ENCODE measurements around the gene JARID2. TPM values are rescaled to one million over a fixed set of nuclear protein-coding genes. Genes with fewer than 3 reads are reported as not detected.

Gene JARID2
- polyA plus RNA-seq, 1 donor (not counting 4 experiments of a cell fraction or from before 2014, with no cell fraction given): 11.0 TPM

DNA sequence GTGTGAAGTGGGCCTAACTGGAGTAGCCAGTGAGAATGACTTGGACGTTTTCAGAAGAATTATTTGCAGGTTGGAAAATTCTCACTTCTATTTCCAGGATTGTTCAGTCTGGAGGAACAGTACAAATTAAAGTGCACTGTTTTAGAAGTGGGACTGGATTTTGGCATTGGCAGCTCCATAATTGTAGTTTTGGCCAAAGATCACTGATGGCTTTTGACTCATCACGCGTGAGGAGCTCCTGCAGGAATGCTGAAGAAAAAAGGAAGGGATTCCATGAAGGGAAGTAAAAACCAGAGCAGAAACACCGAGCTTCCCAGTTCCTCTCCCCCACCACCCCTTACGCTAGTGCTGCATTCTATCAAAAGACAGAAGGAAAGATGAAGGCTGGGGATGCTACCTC, 103.5 kb downstream of the JARID2 start:
- Histone ChIP-seq H3K4me3 (ENCODE audit: control insufficient read depth in 2 of 3, extremely low read depth in 1 of 3, insufficient read depth in 2 of 3, low read depth in 1 of 3, low read length in 3 of 3) (no peak overlapping the region), H3K27ac (ENCODE audit: control insufficient read depth, insufficient read depth, low read length) (no peak overlapping the region), H3K9ac (ENCODE audit: control insufficient read depth, extremely low read depth, insufficient read depth, low read length) (no peak overlapping the region), H3K36me3 (ENCODE audit: control insufficient read depth in 2 of 2, extremely low read depth in 1 of 2, insufficient read depth in 2 of 2, low read length in 2 of 2) (peaks cover 0 to 3% of the 10 kb centered on the region in 2 experiments), H3K9me1 (ENCODE audit: control insufficient read depth, extremely low read depth, insufficient read depth, low read length) (peaks cover 11% of the 10 kb centered on the region), H3K4me1 (ENCODE audit: control insufficient read depth, extremely low read depth, insufficient read depth, low read length) (peaks cover 24% of the 10 kb centered on the region), H3K79me2 (ENCODE audit: control insufficient read depth, insufficient read depth, low read length) (peaks cover 93% of the 10 kb centered on the region), H3K4me2 (ENCODE audit: control insufficient read depth, extremely low read depth, insufficient read depth, low read depth, low read length) (no peak overlapping the region), H4K20me1 (ENCODE audit: control insufficient read depth, extremely low read depth, insufficient read depth, low read length) (peaks cover 20% of the 10 kb centered on the region), H3K27me3 (ENCODE audit: control insufficient read depth, extremely low read depth, insufficient read depth, low read length) (no peaks in the 10 kb centered on the region), H2AFZ (ENCODE audit: control insufficient read depth, low read length) (no peak overlapping the region), H3K9me3 (ENCODE audit: control insufficient read depth, low read depth, low read length) (no peaks in the 10 kb centered on the region)
- no peak for TF ChIP-seq EZH2 (IDR thresholded peaks at IDR 0.05; ENCODE audit: low read length)
- TF ChIP-seq, protein P1, sequence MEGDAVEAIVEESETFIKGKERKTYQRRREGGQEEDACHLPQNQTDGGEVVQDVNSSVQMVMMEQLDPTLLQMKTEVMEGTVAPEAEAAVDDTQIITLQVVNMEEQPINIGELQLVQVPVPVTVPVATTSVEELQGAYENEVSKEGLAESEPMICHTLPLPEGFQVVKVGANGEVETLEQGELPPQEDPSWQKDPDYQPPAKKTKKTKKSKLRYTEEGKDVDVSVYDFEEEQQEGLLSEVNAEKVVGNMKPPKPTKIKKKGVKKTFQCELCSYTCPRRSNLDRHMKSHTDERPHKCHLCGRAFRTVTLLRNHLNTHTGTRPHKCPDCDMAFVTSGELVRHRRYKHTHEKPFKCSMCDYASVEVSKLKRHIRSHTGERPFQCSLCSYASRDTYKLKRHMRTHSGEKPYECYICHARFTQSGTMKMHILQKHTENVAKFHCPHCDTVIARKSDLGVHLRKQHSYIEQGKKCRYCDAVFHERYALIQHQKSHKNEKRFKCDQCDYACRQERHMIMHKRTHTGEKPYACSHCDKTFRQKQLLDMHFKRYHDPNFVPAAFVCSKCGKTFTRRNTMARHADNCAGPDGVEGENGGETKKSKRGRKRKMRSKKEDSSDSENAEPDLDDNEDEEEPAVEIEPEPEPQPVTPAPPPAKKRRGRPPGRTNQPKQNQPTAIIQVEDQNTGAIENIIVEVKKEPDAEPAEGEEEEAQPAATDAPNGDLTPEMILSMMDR (optimal IDR thresholded peaks at IDR 0.05 in 1 of 3, IDR thresholded peaks at IDR 0.05 in 1 of 3, conservative IDR thresholded peaks at IDR 0.05 in 1 of 3; ENCODE audit: extremely low read depth in 1 of 3, insufficient read depth in 2 of 3, low read length in 3 of 3): no peak
- FAIRE-seq: no peak
- dilution Hi-C loops (cut with MboI; ENCODE audit: extremely low pct_ligation_motif_present, low sequenced_read_pairs): no loop called here
- DNase-seq (ENCODE audit: low read depth, low spot score): no peak

- Histone ChIP-seq H3K4me1 (ENCODE audit: control insufficient read depth, extremely low read depth, insufficient read depth, low read length) (peaks cover 24% of the 10 kb centered on the region), H3K27me3 (ENCODE audit: control insufficient read depth, extremely low read depth, insufficient read depth, low read length) (no peaks in the 10 kb centered on the region), H3K4me2 (ENCODE audit: control insufficient read depth, extremely low read depth, insufficient read depth, low read depth, low read length) (no peak overlapping the region), H3K9me3 (ENCODE audit: control insufficient read depth, low read depth, low read length) (no peaks in the 10 kb centered on the region), H2AFZ (ENCODE audit: control insufficient read depth, low read length) (no peak overlapping the region), H3K4me3 (ENCODE audit: control insufficient read depth in 2 of 3, extremely low read depth in 1 of 3, insufficient read depth in 2 of 3, low read depth in 1 of 3, low read length in 3 of 3) (no peak overlapping the region), H3K79me2 (ENCODE audit: control insufficient read depth, insufficient read depth, low read length) (peaks cover 91% of the 10 kb centered on the region), H3K27ac (ENCODE audit: control insufficient read depth, insufficient read depth, low read length) (peak overlapping the region; percentile 13), H3K9ac (ENCODE audit: control insufficient read depth, extremely low read depth, insufficient read depth, low read length) (no peak overlapping the region), H4K20me1 (ENCODE audit: control insufficient read depth, extremely low read depth, insufficient read depth, low read length) (peaks cover 20% of the 10 kb centered on the region), H3K36me3 (ENCODE audit: control insufficient read depth in 2 of 2, extremely low read depth in 1 of 2, insufficient read depth in 2 of 2, low read length in 2 of 2) (peaks cover 0 to 3% of the 10 kb centered on the region in 2 experiments), H3K9me1 (ENCODE audit: control insufficient read depth, extremely low read depth, insufficient read depth, low read length) (peaks cover 11% of the 10 kb centered on the region)
- TF ChIP-seq, protein P1 (optimal IDR thresholded peaks at IDR 0.05 in 1 of 3, IDR thresholded peaks at IDR 0.05 in 1 of 3, conservative IDR thresholded peaks at IDR 0.05 in 1 of 3; ENCODE audit: extremely low read depth in 1 of 3, insufficient read depth in 2 of 3, low read length in 3 of 3): no peak
- TF ChIP-seq EZH2 (IDR thresholded peaks at IDR 0.05; ENCODE audit: low read length): no peak
- dilution Hi-C loops (cut with MboI; ENCODE audit: extremely low pct_ligation_motif_present, low sequenced_read_pairs): no loop called here
- FAIRE-seq: peak; percentile 60
- DNase-seq (ENCODE audit: low read depth, low spot score): no peak
Measured at GRCh38 chr6:15350386-15351083, 104.7 kb downstream of the JARID2 start.

Measured in keratinocyte (primary cell).